HepG2 (cell line): ENCODE data around the gene MTA3. TPM values are rescaled to one million over a fixed set of nuclear protein-coding genes. Genes with fewer than 3 reads are reported as not detected.

Experiments
- CC2D1A ChIP-seq: sonication (generic); formaldehyde crosslinking; IDR thresholded peaks from 2 replicates; pipeline ENCODE4 v1.8.1; 2023; ENCODE audit warnings: mild to moderate bottlenecking, missing genetic modification reagents
- CEBPB ChIP-seq: IDR thresholded peaks from 2 replicates; pipeline ENCODE4 v1.6.1; 2011; ENCODE audit warnings: low read depth, low read length, improper control_type of control experiment, borderline replicate concordance
- FOXA3 ChIP-seq: IDR thresholded peaks from 2 replicates; pipeline ENCODE4 v1.6.1; 2016; ENCODE audit warnings: missing genetic modification reagents, missing compliant biosample characterization
- HDAC1 ChIP-seq: sonication (generic); formaldehyde crosslinking; IDR thresholded peaks from 2 replicates; pipeline ENCODE4 v1.5.1; 2020; ENCODE audit warnings: mild to moderate bottlenecking, missing genetic modification reagents
- JUN ChIP-seq: sonication (generic); formaldehyde crosslinking; IDR thresholded peaks from 2 replicates; pipeline ENCODE4 v1.4.0; 2020; ENCODE audit warnings: mild to moderate bottlenecking, missing genetic modification reagents
- NRL ChIP-seq: sonication (generic); formaldehyde crosslinking; IDR thresholded peaks from 2 replicates; pipeline ENCODE4 v1.5.0; 2020; ENCODE audit warnings: missing genetic modification reagents, mild to moderate bottlenecking, moderate library complexity, borderline replicate concordance
- REL ChIP-seq: sonication (generic); formaldehyde crosslinking; conservative IDR thresholded peaks from 2 replicates; pipeline ENCODE4 v1.8.0; 2022; ENCODE audit warnings: mild to moderate bottlenecking, missing genetic modification reagents, moderate library complexity
- SOX13 ChIP-seq, 3 experiments: fragments of 450-650 bp in 1 of 3; sonication (generic) in 1 of 3; formaldehyde crosslinking in 1 of 3; IDR thresholded peaks in 2 of 3; conservative IDR thresholded peaks in 1 of 3; 2 replicates each; pipeline versions ENCODE4 v1.5.0 to v1.6.1; 2016 to 2020; ENCODE audit warnings: antibody characterized with exemption in 1 of 3, mild to moderate bottlenecking in 1 of 3, missing compliant biosample characterization in 1 of 3, missing genetic modification reagents in 1 of 3, moderate library complexity in 1 of 3
- TBX3 ChIP-seq: fragments of 450-650 bp; IDR thresholded peaks from 2 replicates; pipeline ENCODE4 v1.6.1; 2017; ENCODE audit warnings: antibody characterized with exemption, mild to moderate bottlenecking, inconsistent platforms, borderline replicate concordance
- ZNF329 ChIP-seq: sonication (generic); formaldehyde crosslinking; IDR thresholded peaks from 2 replicates; pipeline ENCODE4 v1.9.0; 2021; ENCODE audit warnings: low read depth, mild to moderate bottlenecking, missing genetic modification reagents
- ZNF816 ChIP-seq: sonication (generic); formaldehyde crosslinking; IDR thresholded peaks from 2 replicates; pipeline ENCODE4 v1.8.0; 2022; ENCODE audit warnings: missing genetic modification reagents, mild to moderate bottlenecking, borderline replicate concordance
- polyA plus RNA-seq, 8 experiments: library from polyadenylated mRNA; depleted of rRNA in 3 of 8; stranded (reverse) in 7 of 8; unstranded in 1 of 8; fragments of >200 nt; fragmentation: Illumina TruSeq in 4 of 8; extraction: Trizol in 4 of 8; gene quantifications; 2 replicates each; pipeline versions ENCODE4 v1.2.1 to v1.2.3, GENCODE V29; 2011 to 2016; ENCODE audit warnings: low read depth in 4 of 8, missing spikeins in 1 of 8, mixed read lengths in 1 of 8; ENCODE audit not compliant: insufficient read depth in 1 of 8
- total RNA-seq, 5 experiments: library from RNA; depleted of rRNA; stranded (reverse); fragments of >200 nt; fragmentation: Illumina TruSeq; extraction: Trizol; gene quantifications; 2 replicates each; pipeline ENCODE4 v1.2.3, GENCODE V29; 2016; ENCODE audit warnings: low read depth in 1 of 5
- TF ChIP-seq, protein P1 (sequence below): sonication (generic); formaldehyde crosslinking; IDR thresholded peaks from 2 replicates; pipeline ENCODE4 v1.4.0; 2020; ENCODE audit warnings: missing genetic modification reagents, mild to moderate bottlenecking, borderline replicate concordance
- TF ChIP-seq, protein P2 (sequence below): sonication (generic); IDR thresholded peaks from 2 replicates; pipeline ENCODE4 v1.6.1; 2016; ENCODE audit warnings: low read depth, borderline replicate concordance
- TF ChIP-seq, protein P3 (sequence below): sonication (generic); formaldehyde crosslinking; conservative IDR thresholded peaks from 2 replicates; pipeline ENCODE4 v1.8.0; 2022; ENCODE audit warnings: mild to moderate bottlenecking, moderate library complexity, missing genetic modification reagents

MTA3 gene
- total and polyA plus RNA-seq, 2 of the 13 experiments (the other 11 are each of a cell fraction or from before 2014, with no cell fraction given), result 48.8 to 77.8 TPM

DNA sequence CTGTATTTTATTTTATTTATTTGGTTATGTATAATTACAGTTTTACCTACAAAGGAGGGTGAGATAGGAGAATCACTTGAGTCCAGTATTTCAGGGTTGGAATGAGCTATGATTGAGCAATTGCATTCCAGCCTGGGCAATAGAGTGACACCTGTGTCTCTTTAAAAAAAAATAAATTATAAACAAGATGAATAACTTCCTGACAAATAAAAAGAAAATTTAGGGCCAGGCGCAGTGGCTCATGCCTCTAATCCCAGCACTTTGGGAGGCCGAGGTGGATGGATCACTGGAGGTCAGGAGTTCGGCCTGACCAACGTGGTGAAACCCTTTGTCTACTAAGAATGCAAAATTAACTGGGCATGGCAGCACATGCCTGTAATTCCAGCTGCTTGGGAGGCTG lies 17.3 kb downstream of the MTA3 start (continued):
- TF ChIP-seq, protein P1, sequence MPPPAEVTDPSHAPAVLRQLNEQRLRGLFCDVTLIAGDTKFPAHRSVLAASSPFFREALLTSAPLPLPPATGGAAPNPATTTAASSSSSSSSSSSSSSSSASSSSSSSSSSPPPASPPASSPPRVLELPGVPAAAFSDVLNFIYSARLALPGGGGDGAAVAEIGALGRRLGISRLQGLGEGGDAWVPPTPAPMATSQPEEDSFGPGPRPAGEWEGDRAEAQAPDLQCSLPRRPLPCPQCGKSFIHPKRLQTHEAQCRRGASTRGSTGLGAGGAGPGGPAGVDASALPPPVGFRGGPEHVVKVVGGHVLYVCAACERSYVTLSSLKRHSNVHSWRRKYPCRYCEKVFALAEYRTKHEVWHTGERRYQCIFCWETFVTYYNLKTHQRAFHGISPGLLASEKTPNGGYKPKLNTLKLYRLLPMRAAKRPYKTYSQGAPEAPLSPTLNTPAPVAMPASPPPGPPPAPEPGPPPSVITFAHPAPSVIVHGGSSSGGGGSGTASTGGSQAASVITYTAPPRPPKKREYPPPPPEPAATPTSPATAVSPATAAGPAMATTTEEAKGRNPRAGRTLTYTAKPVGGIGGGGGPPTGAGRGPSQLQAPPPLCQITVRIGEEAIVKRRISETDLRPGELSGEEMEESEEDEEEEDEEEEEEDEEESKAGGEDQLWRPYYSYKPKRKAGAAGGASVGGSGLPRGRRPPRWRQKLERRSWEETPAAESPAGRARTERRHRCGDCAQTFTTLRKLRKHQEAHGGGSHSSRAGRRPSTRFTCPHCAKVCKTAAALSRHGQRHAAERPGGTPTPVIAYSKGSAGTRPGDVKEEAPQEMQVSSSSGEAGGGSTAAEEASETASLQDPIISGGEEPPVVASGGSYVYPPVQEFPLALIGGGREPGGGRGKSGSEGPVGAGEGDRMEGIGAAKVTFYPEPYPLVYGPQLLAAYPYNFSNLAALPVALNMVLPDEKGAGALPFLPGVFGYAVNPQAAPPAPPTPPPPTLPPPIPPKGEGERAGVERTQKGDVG (CRISPR knock-in tag), result no peak
- TF ChIP-seq ZNF329, result no peak
- TF ChIP-seq, protein P2, sequence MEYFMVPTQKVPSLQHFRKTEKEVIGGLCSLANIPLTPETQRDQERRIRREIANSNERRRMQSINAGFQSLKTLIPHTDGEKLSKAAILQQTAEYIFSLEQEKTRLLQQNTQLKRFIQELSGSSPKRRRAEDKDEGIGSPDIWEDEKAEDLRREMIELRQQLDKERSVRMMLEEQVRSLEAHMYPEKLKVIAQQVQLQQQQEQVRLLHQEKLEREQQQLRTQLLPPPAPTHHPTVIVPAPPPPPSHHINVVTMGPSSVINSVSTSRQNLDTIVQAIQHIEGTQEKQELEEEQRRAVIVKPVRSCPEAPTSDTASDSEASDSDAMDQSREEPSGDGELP, result no peak
- TF ChIP-seq NRL, result no peak
- no peak for TF ChIP-seq JUN
- peak; percentile 23; the same call in 1 of the 2 replicates for TF ChIP-seq FOXA3
- TF ChIP-seq REL (CRISPR knock-in tag), result no peak
- no peak for TF ChIP-seq ZNF816 (CRISPR knock-in tag)
- peak; percentile 75 for TF ChIP-seq CEBPB
- TF ChIP-seq, protein P3, sequence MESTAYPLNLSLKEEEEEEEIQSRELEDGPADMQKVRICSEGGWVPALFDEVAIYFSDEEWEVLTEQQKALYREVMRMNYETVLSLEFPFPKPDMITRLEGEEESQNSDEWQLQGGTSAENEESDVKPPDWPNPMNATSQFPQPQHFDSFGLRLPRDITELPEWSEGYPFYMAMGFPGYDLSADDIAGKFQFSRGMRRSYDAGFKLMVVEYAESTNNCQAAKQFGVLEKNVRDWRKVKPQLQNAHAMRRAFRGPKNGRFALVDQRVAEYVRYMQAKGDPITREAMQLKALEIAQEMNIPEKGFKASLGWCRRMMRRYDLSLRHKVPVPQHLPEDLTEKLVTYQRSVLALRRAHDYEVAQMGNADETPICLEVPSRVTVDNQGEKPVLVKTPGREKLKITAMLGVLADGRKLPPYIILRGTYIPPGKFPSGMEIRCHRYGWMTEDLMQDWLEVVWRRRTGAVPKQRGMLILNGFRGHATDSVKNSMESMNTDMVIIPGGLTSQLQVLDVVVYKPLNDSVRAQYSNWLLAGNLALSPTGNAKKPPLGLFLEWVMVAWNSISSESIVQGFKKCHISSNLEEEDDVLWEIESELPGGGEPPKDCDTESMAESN (CRISPR knock-in tag), result no peak
- TF ChIP-seq HDAC1 (CRISPR knock-in tag), result no peak
- TF ChIP-seq TBX3, result peak; percentile 50; the same call in 1 of the 2 replicates
- TF ChIP-seq CC2D1A (CRISPR knock-in tag), result no peak
- TF ChIP-seq SOX13 (IDR thresholded peaks at IDR 0.05), result no peak
- TF ChIP-seq SOX13 (CRISPR knock-in tag; conservative IDR thresholded peaks at IDR 0.05 in 1 of 2, IDR thresholded peaks at IDR 0.05 in 1 of 2), result peak in 1 of 2 experiments; percentile 33; a peak in 1 of 4 replicates
- TF ChIP-seq, all 625 proteins: peak for 12
